ENCODE measurements around the gene SNX7.

The SNX7 gene

DNA sequence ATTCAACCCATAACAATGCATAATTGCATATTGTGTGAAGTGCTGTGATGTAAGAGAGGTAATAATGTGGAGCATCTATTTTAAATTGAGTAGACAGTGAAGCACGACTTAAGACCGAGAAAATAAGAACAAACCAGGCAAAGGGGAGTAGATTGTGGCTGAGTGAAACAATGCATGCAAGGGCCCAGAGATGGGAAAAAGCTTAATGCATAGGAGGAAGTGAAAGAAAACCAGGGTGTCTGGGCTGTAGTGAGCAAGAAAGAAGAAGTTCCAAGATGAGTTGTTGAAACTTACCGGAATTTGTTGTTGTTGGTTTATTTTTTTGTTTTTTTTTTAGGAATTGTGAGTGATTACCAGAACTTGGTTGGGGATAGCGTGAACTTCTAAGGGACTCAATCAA, 104.7 kb downstream of the SNX7 start:
- DNase-seq (ENCODE audit: low read depth in 2 of 2), result no peak

- DNase-seq (ENCODE audit: low read depth in 2 of 2), result no peak
Observed at GRCh38 chr1:98769162-98769561, 107.6 kb downstream of the SNX7 start.

DNA sequence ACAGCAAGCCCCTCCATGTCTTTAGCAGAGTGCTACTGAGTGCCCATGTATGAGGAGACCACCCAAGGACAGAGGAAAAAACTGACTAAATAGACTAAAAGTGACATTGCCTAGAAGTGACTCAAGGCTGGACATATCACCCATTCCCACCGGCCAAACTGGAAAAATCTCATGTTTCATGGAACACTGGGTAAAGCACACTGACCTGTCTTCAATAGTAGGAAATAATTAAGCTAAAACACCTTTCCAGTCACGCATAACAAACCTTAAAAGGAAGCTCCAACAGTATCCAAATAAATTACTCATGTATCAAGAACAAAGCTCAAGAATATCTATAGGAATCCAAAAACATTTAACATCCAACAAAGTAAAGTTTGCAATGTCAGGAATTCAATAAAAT, 120.4 kb downstream of the SNX7 start:
- no peak for DNase-seq (ENCODE audit: low read depth in 2 of 2)

DNA sequence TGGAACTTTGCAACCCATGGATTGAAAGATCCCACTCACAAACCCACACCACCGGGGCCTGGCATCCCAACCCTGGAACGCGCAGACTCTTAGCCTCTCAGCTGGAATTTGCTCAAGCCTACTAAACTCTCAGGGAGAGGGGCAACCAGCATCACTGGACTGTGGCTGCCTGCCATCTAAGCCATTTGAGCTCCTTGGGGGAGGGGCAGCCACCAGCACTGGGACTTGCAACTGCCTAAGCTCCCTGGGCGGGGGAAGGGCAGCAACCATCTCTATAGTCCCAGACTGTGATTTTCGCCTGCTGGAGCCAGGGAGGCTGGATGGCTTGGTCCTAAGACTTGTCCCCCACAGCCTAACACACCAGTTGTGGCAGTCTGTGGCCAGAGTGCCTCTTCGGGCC, 122.3 kb downstream of the SNX7 start:
- DNase-seq (ENCODE audit: low read depth in 2 of 2), result no peak

GRCh38 chr1:98791498-98791897, 130.0 kb downstream of the SNX7 start:
- no peak for DNase-seq (ENCODE audit: low read depth in 2 of 2)

DNA sequence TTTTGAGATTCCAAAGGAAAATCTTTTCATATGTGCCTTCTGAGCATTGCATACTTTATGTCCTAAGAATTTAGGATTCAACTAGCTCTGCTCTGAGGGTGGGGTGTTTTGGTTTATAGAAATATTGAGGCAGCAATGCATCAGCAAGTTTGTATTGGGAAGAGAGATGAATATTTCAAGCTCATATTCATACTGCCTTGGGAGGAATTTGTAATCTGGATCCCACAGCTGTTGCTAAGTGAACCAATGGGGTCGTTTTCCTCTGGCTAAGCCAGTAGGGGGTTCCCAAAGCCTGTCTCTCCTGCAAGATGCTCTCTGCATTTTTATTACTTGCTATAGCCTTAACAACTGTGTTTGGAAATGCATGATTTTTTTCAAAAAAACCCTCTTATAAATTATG, 130.6 kb downstream of the SNX7 start:
- no peak for DNase-seq (ENCODE audit: low read depth in 2 of 2)

- no peak for DNase-seq (ENCODE audit: low read depth in 2 of 2)
Observed at GRCh38 chr1:98793136-98793535, 131.6 kb downstream of the SNX7 start.

- DNase-seq (ENCODE audit: low read depth in 2 of 2), result peak in 1 of 2 donors; percentile 25
Observed at GRCh38 chr1:98794196-98794886, 132.8 kb downstream of the SNX7 start.

- no peak for DNase-seq (ENCODE audit: low read depth in 2 of 2)
Observed at GRCh38 chr1:98796049-98796448, 134.5 kb downstream of the SNX7 start.

DNA sequence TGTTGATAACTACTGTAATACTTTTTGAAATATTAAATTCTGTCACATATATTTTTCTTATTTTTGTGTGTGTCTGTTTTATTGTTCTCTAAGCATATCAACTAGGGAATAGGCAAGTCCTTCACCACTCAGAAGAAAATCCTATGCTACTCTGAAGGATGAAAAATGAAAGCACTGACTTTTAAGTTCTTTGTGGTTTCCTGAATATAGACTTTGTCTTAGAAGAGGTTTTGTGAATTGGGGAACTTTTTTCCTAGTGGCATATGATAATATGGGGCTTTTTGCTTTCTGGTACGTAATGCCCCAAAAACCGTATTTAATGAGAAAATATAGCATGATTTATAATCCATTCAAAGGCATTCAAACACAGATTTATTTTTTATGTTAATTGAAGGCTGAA, 136.0 kb downstream of the SNX7 start:
- no peak for DNase-seq (ENCODE audit: low read depth in 2 of 2)

Measured in stimulated activated CD8-positive, alpha-beta memory T cell treated with anti-CD3 and anti-CD28 coated beads, Interleukin-7, amount 100 ng/mL, for 4 hours (primary cell).